GM15510 (cell line): ENCODE results near the gene CHST11.

Experiments used
- POLR2A ChIP-seq: IDR thresholded peaks from 3 replicates; pipeline ENCODE4 v1.6.1; 2011; ENCODE audit warnings: borderline replicate concordance; ENCODE audit not compliant: insufficient read length; ENCODE audit errors: extremely low read depth

CHST11 gene

DNA sequence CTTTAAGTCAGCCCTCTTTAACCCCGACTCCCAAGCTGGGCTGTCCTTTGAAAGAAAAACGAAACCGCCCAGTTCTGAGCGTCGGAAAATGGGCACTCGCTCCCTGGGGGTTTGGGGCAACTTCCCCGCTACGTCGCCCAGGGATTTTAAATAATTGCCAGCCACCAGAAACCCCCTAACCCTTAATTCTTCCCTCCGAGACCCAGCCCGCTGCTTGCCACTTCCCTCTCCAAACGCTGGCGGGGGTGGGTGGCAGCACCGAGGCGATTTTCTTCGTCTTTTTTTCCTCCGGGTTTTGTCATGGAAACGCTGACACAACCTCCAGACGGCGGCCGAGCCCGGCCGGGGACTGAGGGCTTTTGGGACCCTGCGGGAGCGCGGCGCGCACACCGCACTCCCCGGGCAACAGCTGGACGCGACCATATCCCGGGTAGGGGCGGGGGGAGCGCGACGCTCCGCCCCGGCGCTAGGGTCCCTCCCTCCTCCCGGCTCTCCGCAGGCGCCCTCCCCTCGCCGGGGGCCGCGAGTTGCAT, at the start of gene CHST11:
CHST11 (plus strand) TSS at position 532 of the 533 bp plus-strand sequence.
- no peak for TF ChIP-seq POLR2A

DNA sequence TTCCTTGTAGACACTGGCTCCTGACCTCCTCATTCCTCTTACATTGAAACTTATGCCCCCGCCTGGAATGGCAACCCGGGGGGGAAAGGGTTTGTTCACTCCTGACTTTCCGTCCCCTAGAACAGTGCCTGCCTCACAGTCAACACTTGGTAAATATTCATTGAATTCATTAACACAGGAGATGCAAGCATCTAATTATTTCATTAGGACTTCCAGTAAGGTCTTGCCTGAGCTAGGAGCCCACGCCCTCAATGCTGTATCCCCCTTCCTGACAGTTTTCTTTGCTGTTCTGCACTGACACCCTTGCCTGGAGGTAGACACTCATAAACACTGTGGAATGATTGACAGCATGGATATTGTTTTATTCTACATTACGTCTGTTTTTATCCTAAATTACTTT, 49.3 kb upstream of the CHST11 start:
- TF ChIP-seq POLR2A = no peak

DNA sequence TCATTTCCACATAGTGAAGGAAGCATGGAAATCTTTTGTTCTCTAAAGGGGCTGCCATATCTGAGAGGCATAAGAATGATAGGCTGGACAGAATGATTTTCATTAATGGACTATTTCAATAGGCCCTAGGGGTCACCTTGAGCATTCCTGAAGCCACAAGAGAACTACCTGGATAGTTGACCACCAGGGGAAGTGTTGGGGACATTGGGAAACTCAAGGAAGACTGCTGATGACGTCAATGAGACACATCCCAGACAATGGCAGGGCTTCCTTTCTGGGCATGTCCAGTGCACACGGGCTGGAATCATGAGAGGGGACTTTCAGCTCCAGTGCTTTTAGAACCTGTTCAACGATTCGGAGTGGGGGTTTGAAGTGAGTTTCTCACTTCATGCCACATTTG, 48.8 kb upstream of the CHST11 start:
- TF ChIP-seq POLR2A = no peak

DNA sequence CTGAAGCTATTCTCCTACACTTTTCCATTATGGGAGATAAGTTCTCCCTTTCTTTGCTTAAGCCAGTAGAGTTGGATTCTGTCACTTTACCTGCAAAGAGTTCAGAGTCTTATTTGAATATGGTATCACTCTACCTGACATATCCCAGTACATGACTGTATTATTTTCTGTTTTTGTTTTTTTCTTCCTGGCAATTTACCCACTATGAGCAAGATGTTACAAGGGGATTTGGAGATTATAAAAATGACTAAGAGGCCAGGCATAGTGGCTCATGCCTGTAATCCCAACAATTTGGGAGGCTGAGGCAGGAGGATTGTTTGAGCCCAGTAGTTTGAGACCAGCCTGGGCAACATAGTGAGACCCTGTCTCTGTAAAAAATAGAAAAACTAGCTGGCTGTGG, 46.4 kb upstream of the CHST11 start:
- no peak for TF ChIP-seq POLR2A

DNA sequence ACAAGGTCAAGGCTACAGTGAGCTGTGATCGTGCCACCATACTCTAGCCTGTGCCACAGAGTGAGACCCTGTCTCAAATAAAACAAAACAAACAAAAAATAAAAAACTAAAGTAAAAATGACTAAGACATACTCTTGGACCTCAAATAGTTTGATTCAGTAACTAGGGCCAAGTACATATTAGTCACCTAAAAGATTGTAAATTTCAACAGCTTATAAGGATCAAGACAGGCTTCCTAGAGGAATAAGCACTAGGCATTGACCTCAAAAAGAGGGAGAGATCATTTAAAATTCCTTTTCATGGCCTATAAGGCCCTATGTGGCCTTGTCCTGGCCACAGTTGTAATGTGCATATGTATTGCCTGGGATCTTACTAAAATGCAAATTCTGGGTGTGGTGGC, 46.0 kb upstream of the CHST11 start:
- TF ChIP-seq POLR2A = no peak

DNA sequence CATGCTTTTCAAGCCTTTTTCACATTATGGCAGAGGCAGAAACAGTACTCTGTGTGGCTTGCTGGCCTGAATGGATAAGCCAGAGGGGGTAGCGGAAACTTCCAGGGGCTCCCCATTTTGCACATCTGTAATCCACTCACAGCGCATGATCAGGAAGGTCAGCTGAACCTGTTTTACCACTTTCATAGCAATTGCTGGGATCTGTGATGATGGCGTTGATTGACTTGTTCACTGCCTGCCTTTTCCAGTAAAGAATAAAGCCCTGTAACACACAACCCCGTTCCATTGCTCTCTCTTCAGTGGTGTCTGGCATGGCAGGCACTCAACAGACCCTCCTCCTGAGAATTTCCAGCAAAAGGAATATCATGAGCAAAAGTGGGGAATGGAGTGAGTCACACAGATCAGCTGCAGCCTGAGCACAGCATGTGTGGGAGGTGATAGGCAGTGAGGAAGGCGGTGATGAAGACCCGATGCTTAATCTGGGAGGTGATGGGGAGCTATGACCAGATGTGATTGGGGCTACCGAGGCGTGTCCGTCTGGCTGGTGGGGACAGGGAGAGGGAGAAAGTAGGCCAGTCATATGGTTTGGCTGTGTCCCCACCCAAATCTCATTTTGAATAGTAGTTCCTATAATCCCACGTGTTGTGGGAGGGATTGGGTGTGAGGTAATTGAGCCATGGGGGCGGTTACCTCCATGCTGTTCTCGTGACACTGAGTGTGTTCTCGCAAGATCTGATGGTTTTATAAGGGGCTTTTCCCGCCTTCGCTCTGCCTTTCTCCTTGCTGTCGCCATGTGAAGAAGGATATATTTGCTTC, 44.7 kb upstream of the CHST11 start:
- TF ChIP-seq POLR2A = no peak

DNA sequence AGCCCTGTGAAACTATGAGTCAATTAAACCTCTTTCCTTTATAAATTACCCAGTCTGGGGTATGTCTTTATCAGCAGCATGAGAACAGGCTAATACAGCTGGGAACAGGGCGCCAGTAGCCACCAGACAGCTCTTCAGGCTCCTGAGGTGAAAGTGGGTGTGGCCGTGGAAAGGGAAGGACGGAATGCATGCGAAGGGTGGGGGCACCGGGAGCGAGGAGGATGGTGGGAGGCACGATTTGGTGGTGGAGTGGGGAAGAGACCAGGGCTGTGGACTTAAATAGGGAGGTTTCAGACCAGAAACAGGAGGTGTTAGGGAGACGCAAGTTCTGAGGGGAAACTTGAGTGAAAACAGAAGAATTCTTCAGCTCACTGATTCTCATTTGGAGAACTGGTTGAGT, 44.1 kb upstream of the CHST11 start:
- no peak for TF ChIP-seq POLR2A

DNA sequence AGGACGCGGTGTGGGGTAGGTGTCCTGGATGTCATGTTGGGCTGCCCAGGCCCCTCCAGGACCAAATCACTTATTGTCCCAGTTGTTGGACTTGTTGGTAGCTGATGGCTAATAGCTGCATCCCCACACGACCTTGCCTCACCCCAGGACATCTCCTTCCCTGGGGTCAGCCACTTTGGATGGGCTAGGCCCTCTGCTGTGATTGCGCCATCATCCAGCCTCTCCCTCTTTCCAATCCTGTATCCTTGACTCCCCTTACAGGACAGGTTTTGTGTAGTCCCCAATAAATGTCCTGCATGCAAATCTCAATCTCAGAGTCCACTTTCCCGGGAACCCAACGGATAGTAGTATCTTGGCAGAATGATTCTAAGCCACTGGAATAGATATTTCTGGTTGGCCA, 43.4 kb upstream of the CHST11 start:
- TF ChIP-seq POLR2A = no peak

DNA sequence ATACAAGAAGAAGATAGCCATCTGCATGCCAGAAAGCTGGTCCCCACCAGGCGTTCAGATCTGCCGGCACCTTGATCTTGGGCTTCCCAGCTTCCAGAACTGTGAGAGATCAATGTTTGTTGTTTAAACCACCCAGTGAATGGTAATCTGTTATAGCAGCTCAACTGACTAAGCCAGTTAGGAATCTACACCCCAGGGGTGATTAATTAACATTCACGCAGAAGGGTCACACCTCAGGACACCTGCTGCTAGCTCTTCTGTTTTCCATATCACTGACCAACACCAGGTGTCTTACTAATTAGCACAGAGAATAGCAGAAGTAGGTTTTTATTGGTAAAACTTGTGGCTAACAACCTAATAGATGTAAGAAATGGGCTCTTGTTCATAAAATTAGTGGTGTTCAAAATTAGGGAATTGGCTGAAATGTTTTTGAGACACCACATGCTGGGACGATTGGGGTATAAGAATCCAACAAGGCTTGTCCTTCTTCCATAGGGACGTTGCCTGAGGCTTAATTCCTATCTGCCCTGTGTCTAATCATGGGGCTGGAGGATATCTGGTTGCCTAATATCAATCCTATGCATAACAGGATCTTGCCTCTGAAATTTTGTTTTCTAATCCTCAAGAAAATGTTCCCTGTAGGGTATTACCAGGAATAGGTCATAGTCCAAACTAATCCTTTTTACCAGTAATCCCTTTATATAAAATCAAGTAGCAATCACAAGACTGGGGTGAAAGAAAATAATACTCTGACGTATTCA, 42.0 kb upstream of the CHST11 start:
- TF ChIP-seq POLR2A = no peak

DNA sequence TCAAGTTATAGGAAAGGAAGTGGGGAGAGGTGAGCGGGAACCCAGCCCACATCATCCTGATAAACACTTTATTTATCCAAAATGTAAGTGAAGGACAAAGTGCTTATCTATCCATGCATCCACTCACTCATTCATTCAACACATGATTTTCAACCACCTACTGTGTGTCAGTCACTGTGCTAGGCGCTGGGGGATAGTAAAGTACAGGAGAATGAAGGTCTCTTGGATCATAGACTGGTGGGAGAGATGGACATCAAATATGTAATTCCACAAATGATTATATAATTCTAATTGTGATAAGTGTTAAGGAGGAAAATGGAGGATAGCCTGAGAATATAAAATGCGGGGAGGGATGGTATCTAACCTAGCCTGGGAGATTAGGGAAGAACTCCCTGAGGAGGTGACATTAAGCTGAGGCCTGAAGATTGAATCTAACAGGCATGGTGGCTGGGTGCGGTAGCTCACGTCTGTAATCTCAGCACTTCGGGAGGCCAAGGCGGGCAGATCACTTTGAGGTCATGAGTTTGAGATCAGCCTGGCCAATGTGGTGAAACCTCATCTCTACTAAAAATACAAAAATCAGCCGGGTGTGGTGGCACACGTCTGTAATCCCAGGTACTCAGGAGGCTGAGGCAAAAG, 41.3 kb upstream of the CHST11 start:
- no peak for TF ChIP-seq POLR2A

DNA sequence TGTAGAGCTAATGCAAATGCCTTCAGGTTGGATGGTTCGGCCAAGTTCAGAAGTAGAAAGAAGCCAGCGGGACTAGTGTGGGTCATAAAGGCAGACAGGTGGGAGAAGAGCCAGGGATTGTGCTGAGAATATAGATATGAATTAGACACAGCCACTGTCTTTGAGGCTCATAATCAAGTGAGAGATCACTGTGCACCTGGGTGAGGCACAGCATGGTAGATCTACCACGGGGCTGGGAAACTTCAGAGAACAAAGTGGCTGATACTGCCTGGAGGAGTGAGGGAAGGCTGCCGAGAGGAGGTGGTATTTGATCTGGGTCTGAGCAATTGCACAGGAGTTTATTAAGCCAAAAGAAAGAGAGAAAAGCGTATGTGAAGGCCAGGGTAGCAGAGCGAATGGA, 40.6 kb upstream of the CHST11 start:
- no peak for TF ChIP-seq POLR2A

DNA sequence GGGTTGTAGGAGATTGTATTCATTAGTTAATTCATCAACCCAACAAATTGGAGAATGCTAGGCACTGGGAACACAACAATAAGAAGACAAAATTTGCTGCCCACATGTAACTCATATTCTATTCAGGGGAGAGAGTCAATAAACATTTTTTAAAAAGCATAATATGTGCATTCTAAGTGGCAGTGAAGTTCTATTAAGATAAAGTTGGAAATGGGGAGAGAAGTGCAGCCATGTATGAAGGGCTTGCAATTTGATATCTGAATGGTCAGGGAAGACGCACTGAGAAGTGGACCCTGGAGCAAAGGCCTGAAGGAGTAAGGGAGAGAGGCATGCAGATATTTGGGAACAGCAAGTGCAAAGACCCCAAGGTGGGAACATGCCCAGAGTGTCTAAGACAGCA, 40.2 kb upstream of the CHST11 start:
- no peak for TF ChIP-seq POLR2A

DNA sequence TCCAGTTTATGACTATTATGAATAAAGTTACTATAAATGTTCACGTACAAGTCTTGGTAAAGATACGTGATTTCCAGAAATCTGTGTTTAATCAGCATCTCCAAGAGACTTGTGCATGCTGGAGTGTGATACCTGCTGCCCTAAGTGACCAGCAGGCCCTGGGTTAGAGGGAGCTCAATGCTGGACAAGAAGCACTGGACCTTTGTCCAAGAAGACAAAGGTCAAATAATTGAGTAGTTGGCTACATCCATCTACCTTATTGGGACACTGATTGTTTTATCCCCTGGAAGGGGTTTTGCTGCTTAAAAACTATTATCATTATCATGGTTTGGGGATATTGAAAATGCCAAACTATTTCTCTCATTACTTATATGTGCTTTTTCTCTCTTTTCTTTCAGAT, 37.0 kb upstream of the CHST11 start:
- no peak for TF ChIP-seq POLR2A

DNA sequence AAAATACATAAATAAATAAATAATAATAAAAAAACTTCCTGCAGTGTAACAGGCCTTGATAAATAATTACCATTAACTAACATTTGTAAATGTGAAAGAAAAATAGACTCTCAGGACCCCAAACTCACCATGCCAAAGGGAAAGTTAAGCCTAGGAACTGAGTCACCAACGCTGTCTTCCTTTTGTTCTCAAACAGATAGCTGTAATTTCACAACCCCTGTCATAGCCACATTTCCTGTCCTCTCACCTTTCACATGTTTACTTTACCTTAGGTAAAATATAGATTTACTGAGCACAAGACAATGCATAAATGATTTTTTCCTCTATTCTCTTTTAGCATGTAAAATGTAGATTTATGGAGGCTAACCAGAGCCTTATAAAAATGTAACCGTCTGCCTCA, 35.9 kb upstream of the CHST11 start:
- no peak for TF ChIP-seq POLR2A

DNA sequence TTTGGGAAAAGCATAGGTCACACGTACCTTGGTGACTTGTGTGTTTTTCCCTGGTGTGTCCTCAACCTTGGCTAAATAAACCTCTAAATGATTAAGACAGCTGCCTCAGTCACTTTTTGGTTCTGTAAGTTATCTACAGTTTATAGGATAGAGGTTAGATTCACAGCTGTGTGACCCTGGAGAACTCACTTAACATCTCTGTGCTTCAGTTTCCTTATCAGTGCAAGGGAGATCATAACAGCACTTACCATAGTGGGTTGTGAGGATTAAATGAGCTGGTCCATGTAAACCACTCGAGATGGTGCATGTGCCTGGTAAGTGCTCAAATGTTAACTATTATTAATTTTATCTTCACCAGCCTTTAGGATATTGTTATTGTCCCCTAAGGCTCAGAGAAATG, 35.4 kb upstream of the CHST11 start:
- TF ChIP-seq POLR2A = no peak

DNA sequence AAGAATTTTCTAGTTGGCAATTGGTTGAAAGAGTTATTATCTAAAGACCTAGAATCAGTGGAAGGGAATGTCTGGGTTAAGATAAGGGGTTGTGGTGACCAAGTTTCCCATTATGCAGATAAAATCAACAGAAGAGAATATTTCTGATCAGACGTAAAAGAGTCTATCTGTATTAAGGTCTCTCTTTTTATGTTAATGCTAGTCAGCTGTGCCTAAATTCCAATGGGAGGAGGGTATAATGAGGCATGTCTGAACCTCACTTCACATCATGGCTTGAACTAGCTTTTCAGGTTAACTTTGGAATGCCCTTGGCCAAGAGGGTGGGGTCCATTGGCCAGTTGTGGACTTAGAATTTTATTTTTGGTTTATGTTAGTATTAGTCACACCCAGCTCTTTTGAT, 34.3 kb upstream of the CHST11 start:
- no peak for TF ChIP-seq POLR2A

DNA sequence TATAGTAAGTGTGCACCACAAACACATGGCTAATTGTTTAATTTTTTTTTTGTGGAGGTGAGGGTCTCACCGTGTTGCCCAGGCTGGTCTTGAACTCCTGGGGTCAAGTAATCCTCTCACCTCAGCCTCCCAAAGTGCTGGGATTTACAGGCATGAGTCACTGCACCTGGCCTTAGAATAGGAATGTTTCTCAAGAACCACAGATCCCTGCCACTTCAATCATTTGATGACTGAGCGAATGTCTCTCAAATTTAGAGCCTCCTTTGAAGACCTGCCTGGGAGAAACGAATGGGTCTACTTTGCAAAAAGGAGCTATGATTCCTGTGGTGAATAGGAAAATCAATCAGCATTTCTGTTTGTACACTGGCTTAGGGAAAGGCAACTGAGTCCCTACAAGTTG, 33.5 kb upstream of the CHST11 start:
- no peak for TF ChIP-seq POLR2A

DNA sequence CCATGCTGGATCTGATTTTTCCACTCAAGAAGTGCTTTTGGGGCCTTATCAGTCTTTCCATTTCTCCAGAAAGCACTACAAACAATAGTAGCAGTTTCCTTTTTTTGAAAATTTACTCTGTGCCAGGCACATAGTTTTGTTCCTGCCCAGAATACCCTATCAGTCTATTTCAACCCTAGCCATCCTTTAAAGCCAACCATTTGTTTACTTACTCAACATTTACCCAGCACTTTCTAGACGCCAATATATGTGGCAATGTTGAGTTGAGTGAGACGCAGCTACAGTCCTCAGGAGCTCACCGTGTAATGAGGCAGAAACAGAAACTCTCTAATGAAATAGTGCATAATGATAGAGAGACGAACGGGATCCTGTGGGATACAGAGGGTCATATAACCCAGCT, 32.9 kb upstream of the CHST11 start:
- TF ChIP-seq POLR2A = no peak
